Esophagus muscularis mucosa (tissue), 4 donors: ENCODE measurements around the gene RBM15B. TPM values are rescaled to one million over a fixed set of nuclear protein-coding genes. Genes with fewer than 3 reads are reported as not detected.

ENCODE experiments used
- DNase-seq: peaks from one replicate; pipeline ENCODE4 v3.0.0-alpha.2; 2017; ENCODE audit errors: extremely low spot score
- H3K27ac ChIP-seq, 4 donors: fragments of 200-600 bp; sonication (generic); replicated peaks in 1 of 4; 1 replicate in 3 of 4; 2 replicates in 1 of 4; pipeline ENCODE4 v1.5.1; 2016 to 2019; ENCODE audit warnings: mild to moderate bottlenecking in 1 of 4
- H3K27me3 ChIP-seq, 4 donors: fragments of 200-600 bp; sonication (generic); one replicate each; pipeline versions ENCODE4 v1.5.1 to v1.6.0; 2016 to 2019
- H3K36me3 ChIP-seq, 4 donors: fragments of 200-600 bp; sonication (generic); one replicate each; pipeline ENCODE4 v1.5.1; 2016 to 2019
- H3K4me1 ChIP-seq, 4 donors: fragments of 200-600 bp; sonication (generic); one replicate each; pipeline ENCODE4 v1.5.1; 2016 to 2019
- H3K4me3 ChIP-seq, 4 donors: fragments of 200-600 bp; sonication (generic); 1 replicate in 2 of 4; 2 replicates in 2 of 4; pipeline ENCODE4 v1.5.1; 2016 to 2019; ENCODE audit warnings: mild to moderate bottlenecking in 4 of 4, moderate library complexity in 1 of 4
- H3K9me3 ChIP-seq, 4 donors: fragments of 200-600 bp; sonication (generic); 1 replicate in 3 of 4; 2 replicates in 1 of 4; pipeline ENCODE4 v1.5.1; 2016 to 2019
- CTCF ChIP-seq, 3 experiments: fragments of 200-600 bp in 2 of 3; fragments of 450-650 bp in 1 of 3; sonication (generic) in 2 of 3; IDR thresholded peaks; one replicate each; pipeline ENCODE4 v1.5.1; 2017 to 2019; ENCODE audit warnings: antibody characterized with exemption in 3 of 3, mild to moderate bottlenecking in 2 of 3, moderate library complexity in 1 of 3
- EP300 ChIP-seq: sonication (generic); formaldehyde crosslinking; IDR thresholded peaks from one replicate; pipeline ENCODE4 v1.6.1; 2017; ENCODE audit warnings: antibody characterized with exemption
- POLR2A ChIP-seq: fragments of 450-650 bp; IDR thresholded peaks from one replicate; pipeline ENCODE4 v1.6.1; 2017; ENCODE audit warnings: antibody characterized with exemption, moderate library complexity, mild to moderate bottlenecking, low read depth
- POLR2AphosphoS5 ChIP-seq, 2 donors: sonication (generic); formaldehyde crosslinking; IDR thresholded peaks; one replicate each; pipeline ENCODE4 v1.6.1; 2017; ENCODE audit warnings: antibody characterized with exemption in 2 of 2
- WGBS: methylation state at CpG from one replicate; pipeline ENCODE4 v1.1.5; 2018; 5-methylcytosine and 5-hydroxymethylcytosine counted together
- intact Hi-C: fragments of 100-400 bp; cut with DNase I; formaldehyde crosslinking; loops from one replicate; pipeline ENCODE4 v1.15.1; 2023
- total RNA-seq, 4 donors: library from RNA; depleted of rRNA; stranded (reverse); fragments of >200 nt; gene quantifications; one replicate each; pipeline versions ENCODE4 v1.1.0 to v1.2.1, GENCODE V29; 2016

RBM15B gene
- total RNA-seq, 4 donors from 2014 or later, result 27.8 to 50.5 (median 42.6) TPM

- H3K27me3 ChIP-seq, result no peaks in the 10 kb centered on the region
- H3K4me3 ChIP-seq, result no peak overlapping the region
- H3K9me3 ChIP-seq, result peaks cover 0 to 3% (median 0%) of the 10 kb centered on the region in 4 donors
- 29% methylated on average over 4 of the region's 4 CpGs for WGBS
- no peak overlapping the region for H3K27ac ChIP-seq
- no peak for DNase-seq
- intact Hi-C loops, result loop anchor here (10.0 kb wide), 2 partner anchors 267 to 697 kb away; partner anchors contain the start of gene DOCK3
- H3K36me3 ChIP-seq, result peaks cover 0 to 25% (median 8%) of the 10 kb centered on the region in 4 donors
- no peaks in the 10 kb centered on the region for H3K4me1 ChIP-seq
- TF ChIP-seq POLR2A (no peak), CTCF (IDR thresholded peaks at IDR 0.05) (peak; percentile 56 to 70 (median 69)), POLR2AphosphoS5 (IDR thresholded peaks at IDR 0.05) (no peak), EP300 (no peak)
Observed at GRCh38 chr3:51371943-51372557, 19.0 kb upstream of the RBM15B start.

- Histone ChIP-seq H3K9me3 (no peaks in the 10 kb centered on the region), H3K27ac (no peak overlapping the region), H3K36me3 (peaks cover 0 to 22% (median 7%) of the 10 kb centered on the region in 4 donors), H3K4me1 (no peaks in the 10 kb centered on the region), H3K4me3 (no peak overlapping the region), H3K27me3 (no peaks in the 10 kb centered on the region)
- DNase-seq, result no peak
- WGBS, result 91% methylated on average over 4 of the region's 5 CpGs
- TF ChIP-seq EP300 (no peak), CTCF (IDR thresholded peaks at IDR 0.05) (no peak), POLR2AphosphoS5 (IDR thresholded peaks at IDR 0.05) (no peak), POLR2A (no peak)
- intact Hi-C loops, result loop anchor here (10.0 kb wide), 2 partner anchors 269 to 699 kb away; partner anchors contain the start of gene DOCK3
Observed at GRCh38 chr3:51373658-51374421, 17.2 kb upstream of the RBM15B start.

- Histone ChIP-seq H3K9me3 (no peaks in the 10 kb centered on the region), H3K27ac (no peak overlapping the region), H3K4me1 (no peaks in the 10 kb centered on the region), H3K27me3 (no peaks in the 10 kb centered on the region), H3K4me3 (no peak overlapping the region), H3K36me3 (peaks cover 0 to 22% (median 7%) of the 10 kb centered on the region in 4 donors)
- intact Hi-C loops, result loop anchor here (10.0 kb wide), 2 partner anchors 270 to 700 kb away; partner anchors contain the start of gene DOCK3
- no peak for TF ChIP-seq POLR2AphosphoS5 (IDR thresholded peaks at IDR 0.05)
- TF ChIP-seq CTCF (IDR thresholded peaks at IDR 0.05), result no peak
- no peak for TF ChIP-seq EP300
- no peak for TF ChIP-seq POLR2A
- DNase-seq, result no peak
- 92% methylated on average over 11 of the region's 11 CpGs for WGBS
Observed at GRCh38 chr3:51374456-51374855, 16.6 kb upstream of the RBM15B start.

- Histone ChIP-seq H3K4me1 (no peaks in the 10 kb centered on the region), H3K4me3 (no peak overlapping the region), H3K27ac (no peak overlapping the region), H3K27me3 (no peaks in the 10 kb centered on the region), H3K36me3 (peaks cover 0 to 22% (median 7%) of the 10 kb centered on the region in 4 donors), H3K9me3 (no peaks in the 10 kb centered on the region)
- no peak for DNase-seq
- intact Hi-C loops, result loop anchor here (5.0 to 10.0 kb wide), 3 partner anchors 270 to 803 kb away; partner anchors contain the start of gene DOCK3
- TF ChIP-seq EP300, result no peak
- TF ChIP-seq POLR2AphosphoS5 (IDR thresholded peaks at IDR 0.05), result no peak
- TF ChIP-seq CTCF (IDR thresholded peaks at IDR 0.05), result no peak
- no peak for TF ChIP-seq POLR2A
Observed at GRCh38 chr3:51375136-51375535, 15.9 kb upstream of the RBM15B start.
